Mesendoderm (in vitro differentiated cells): ENCODE data around the gene FHIP1B.
A peak's percentile ranks its signal among the peaks of the same experiment; 100 is the strongest.

ENCODE experiments used
- DNase-seq: peaks from one replicate; pipeline ENCODE4 v3.0.0; 2013
- H2AK5ac ChIP-seq: 2 replicates; pipeline ENCODE4 v1.6.1; 2013; ENCODE audit warnings: low read length, inconsistent platforms
- H2BK120ac ChIP-seq: 2 replicates; pipeline ENCODE4 v1.6.1; 2013; ENCODE audit warnings: low read depth, mild to moderate bottlenecking, low read length, moderate library complexity, mixed read lengths
- H2BK15ac ChIP-seq: replicated peaks from 2 replicates; pipeline ENCODE4 v1.6.1; 2013; ENCODE audit warnings: low read depth, mild to moderate bottlenecking, moderate library complexity
- H2BK5ac ChIP-seq: 2 replicates; pipeline ENCODE4 v1.6.1; 2013; ENCODE audit warnings: low read length, inconsistent platforms
- H3K18ac ChIP-seq: 2 replicates; pipeline ENCODE4 v1.6.1; 2013; ENCODE audit warnings: mild to moderate bottlenecking, low read length, mixed read lengths
- H3K23ac ChIP-seq: one replicate; pipeline ENCODE4 v1.6.1; 2013; ENCODE audit warnings: low read length
- H3K27ac ChIP-seq: 2 replicates; pipeline ENCODE4 v1.5.1; 2013; ENCODE audit warnings: low read depth, mild to moderate bottlenecking, inconsistent platforms, low read length, moderate library complexity
- H3K27me3 ChIP-seq: 2 replicates; pipeline ENCODE4 v1.6.1; 2013; ENCODE audit warnings: low read length, control low read depth, mild to moderate bottlenecking, inconsistent platforms; ENCODE audit not compliant: insufficient read depth, poor library complexity
- H3K36me3 ChIP-seq: 2 replicates; pipeline ENCODE4 v1.6.1; 2013; ENCODE audit warnings: low read length, inconsistent platforms; ENCODE audit not compliant: control insufficient read depth, insufficient read depth
- H3K4ac ChIP-seq: one replicate; pipeline ENCODE4 v1.6.1; 2013; ENCODE audit warnings: low read depth, mild to moderate bottlenecking, low read length, moderate library complexity
- H3K4me1 ChIP-seq: 2 replicates; pipeline ENCODE4 v1.6.1; 2013; ENCODE audit warnings: low read depth, low read length, inconsistent platforms; ENCODE audit not compliant: control insufficient read depth
- H3K4me2 ChIP-seq: 2 replicates; pipeline ENCODE4 v1.6.1; 2013; ENCODE audit warnings: low read length
- H3K4me3 ChIP-seq: 2 replicates; pipeline ENCODE4 v1.5.1; 2013; ENCODE audit warnings: mild to moderate bottlenecking, low read length
- H3K56ac ChIP-seq: one replicate; pipeline ENCODE4 v1.6.1; 2013; ENCODE audit warnings: low read length
- H3K79me1 ChIP-seq: 2 replicates; pipeline ENCODE4 v1.6.1; 2013; ENCODE audit warnings: low read length, inconsistent platforms
- H3K79me2 ChIP-seq: 2 replicates; pipeline ENCODE4 v1.6.1; 2013; ENCODE audit warnings: mild to moderate bottlenecking, low read length; ENCODE audit not compliant: control insufficient read depth, insufficient read depth
- H3K9ac ChIP-seq: 2 replicates; pipeline ENCODE4 v1.6.1; 2013; ENCODE audit warnings: low read length, inconsistent platforms
- H4K5ac ChIP-seq: one replicate; pipeline ENCODE4 v1.6.1; 2013; ENCODE audit warnings: low read length
- H4K8ac ChIP-seq: one replicate; pipeline ENCODE4 v1.6.1; 2013; ENCODE audit warnings: low read depth, mild to moderate bottlenecking, control low read depth, low read length, moderate library complexity
- WGBS: extraction: QIAGEN DNeasy Blood & Tissue Kit; methylation state at CpG from one replicate; pipeline ENCODE4 v1.1.7; 2013; ENCODE audit warnings: low lambda C conversion rate, missing lambda C conversion rate; ENCODE audit not compliant: insufficient coverage; ENCODE audit errors: extremely low coverage; 5-methylcytosine and 5-hydroxymethylcytosine counted together

FHIP1B gene

GRCh38 chr11:6240139-6240538 is 5.7 kb upstream of the FHIP1B start:
- Histone ChIP-seq H3K79me2 (no peaks in the 10 kb centered on the region), H2BK15ac (no peak overlapping the region), H3K4me3 (no peak overlapping the region), H3K4me2 (no peak overlapping the region), H3K36me3 (no peaks in the 10 kb centered on the region), H2BK120ac (no peak overlapping the region), H3K56ac (no peak overlapping the region), H3K18ac (no peak overlapping the region), H2BK5ac (no peak overlapping the region), H4K5ac (no peak overlapping the region), H3K4me1 (peaks cover 9% of the 10 kb centered on the region), H3K27me3 (no peaks in the 10 kb centered on the region), H4K8ac (no peak overlapping the region), H3K23ac (no peak overlapping the region), H3K4ac (no peak overlapping the region), H3K9ac (no peak overlapping the region), H3K27ac (no peak overlapping the region), H3K79me1 (no peaks in the 10 kb centered on the region), H2AK5ac (no peak overlapping the region)
- WGBS, result no CpG with 5 or more reads among the region's 28 CpGs
- no peak for DNase-seq

GRCh38 chr11:6238902-6239301 is 4.5 kb upstream of the FHIP1B start, which contains the start of gene CNGA4:
Gene CNGA4, plus strand, starts transcription at chr11:6239089. Its CDS starts 118 bp downstream, at chr11:6239207.
- Histone ChIP-seq H3K79me1 (peaks cover 3% of the 10 kb centered on the region), H3K4me1 (peaks cover 9% of the 10 kb centered on the region), H4K8ac (no peak within 1 kb of the TSS), H2AK5ac (peak within 1 kb of the TSS; percentile 59), H3K27me3 (no peaks in the 10 kb centered on the region), H3K79me2 (peaks cover 1% of the 10 kb centered on the region), H3K4me3 (no peak within 1 kb of the TSS), H2BK5ac (peak within 1 kb of the TSS; percentile 53), H3K56ac (peak within 1 kb of the TSS; percentile 73), H3K36me3 (no peaks in the 10 kb centered on the region), H2BK15ac (no peak within 1 kb of the TSS), H4K5ac (no peak within 1 kb of the TSS), H3K4me2 (no peak within 1 kb of the TSS), H3K27ac (peak within 1 kb of the TSS; percentile 5), H3K4ac (no peak within 1 kb of the TSS), H2BK120ac (no peak within 1 kb of the TSS), H3K9ac (peak within 1 kb of the TSS; percentile 3), H3K23ac (peak within 1 kb of the TSS; percentile 75), H3K18ac (no peak within 1 kb of the TSS)
- WGBS, result no CpG with 5 or more reads among the region's 1 CpG
- DNase-seq, result peak; percentile 93

DNA sequence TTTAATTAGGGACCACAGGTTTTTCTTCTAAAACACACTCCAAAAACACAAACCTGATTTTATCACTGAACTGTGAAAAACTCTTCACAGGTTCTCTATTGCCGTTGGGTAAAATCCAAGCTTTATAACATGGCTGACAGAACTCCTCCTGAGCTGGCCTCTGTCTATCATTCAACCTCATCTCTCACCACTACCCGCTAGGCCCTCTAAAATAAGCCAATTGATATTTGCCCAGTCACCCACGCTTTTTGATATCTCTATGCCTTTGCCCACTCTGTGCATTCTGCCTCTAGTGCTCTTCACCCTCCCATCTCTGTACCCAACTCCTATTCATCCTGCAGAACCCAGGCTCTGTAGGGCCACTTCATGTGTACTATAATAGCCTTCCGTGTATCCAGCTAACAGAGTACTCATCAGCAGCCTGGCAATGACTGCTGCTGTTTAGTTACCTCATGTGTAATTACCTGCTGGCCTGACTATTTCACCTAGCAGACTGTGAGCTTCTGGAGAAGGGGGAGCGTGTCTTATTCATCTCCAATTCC is 3.4 kb upstream of the FHIP1B start:
- H3K4me1 ChIP-seq, result peaks cover 14% of the 10 kb centered on the region
- no peak overlapping the region for H2BK15ac ChIP-seq
- peak overlapping the region; percentile 1 for H3K56ac ChIP-seq
- H3K79me1 ChIP-seq, result peaks cover 12% of the 10 kb centered on the region
- no peak overlapping the region for H3K18ac ChIP-seq
- peaks cover 10% of the 10 kb centered on the region for H3K79me2 ChIP-seq
- no peak overlapping the region for H4K8ac ChIP-seq
- H2BK5ac ChIP-seq, result no peak overlapping the region
- no peak overlapping the region for H2AK5ac ChIP-seq
- no peak overlapping the region for H3K4me3 ChIP-seq
- DNase-seq, result no peak
- no peak overlapping the region for H3K4me2 ChIP-seq
- H3K4ac ChIP-seq, result no peak overlapping the region
- H2BK120ac ChIP-seq, result no peak overlapping the region
- no peak overlapping the region for H3K27ac ChIP-seq
- no peak overlapping the region for H4K5ac ChIP-seq
- no peak overlapping the region for H3K23ac ChIP-seq
- H3K9ac ChIP-seq, result no peak overlapping the region
- WGBS, result no CpG with 5 or more reads among the region's 5 CpGs
- no peaks in the 10 kb centered on the region for H3K27me3 ChIP-seq
- no peaks in the 10 kb centered on the region for H3K36me3 ChIP-seq

DNA sequence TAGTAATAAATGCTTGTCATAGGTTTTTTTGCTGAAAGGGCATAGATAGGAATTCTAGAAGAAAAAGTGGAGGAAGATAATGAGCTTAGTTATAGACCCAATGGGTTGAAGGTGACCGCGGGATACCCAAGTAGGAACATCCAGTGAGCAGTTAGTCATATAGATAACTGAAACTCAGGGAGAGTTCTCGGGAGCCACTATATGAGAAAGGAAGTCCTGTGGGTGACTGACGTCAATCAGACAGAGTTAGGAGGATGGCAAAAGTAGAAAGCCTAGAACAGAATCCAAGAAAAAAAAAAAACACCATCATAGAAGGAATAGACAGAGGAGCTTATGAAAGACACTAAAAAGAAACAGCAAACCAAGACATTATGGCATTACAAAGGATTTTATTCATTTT is 2.8 kb upstream of the FHIP1B start:
- Histone ChIP-seq H3K9ac (no peak overlapping the region), H3K27me3 (no peaks in the 10 kb centered on the region), H3K56ac (no peak overlapping the region), H3K4me3 (no peak overlapping the region), H3K36me3 (no peaks in the 10 kb centered on the region), H4K8ac (no peak overlapping the region), H3K79me2 (peaks cover 10% of the 10 kb centered on the region), H3K23ac (no peak overlapping the region), H2AK5ac (no peak overlapping the region), H3K4ac (no peak overlapping the region), H2BK120ac (no peak overlapping the region), H3K4me1 (peaks cover 14% of the 10 kb centered on the region), H3K27ac (no peak overlapping the region), H3K79me1 (peaks cover 12% of the 10 kb centered on the region), H2BK15ac (no peak overlapping the region), H3K4me2 (no peak overlapping the region), H3K18ac (no peak overlapping the region), H4K5ac (no peak overlapping the region), H2BK5ac (no peak overlapping the region)
- WGBS, result no CpG with 5 or more reads among the region's 4 CpGs
- no peak for DNase-seq

- peak overlapping the region; percentile 98 for H3K4me3 ChIP-seq
Measured at GRCh38 chr11:6233984-6234386, 451 bp downstream of the FHIP1B start.

GRCh38 chr11:6232899-6233298 is 1.5 kb downstream of the FHIP1B start:
- no peak overlapping the region for H3K27ac ChIP-seq
- H3K9ac ChIP-seq, result no peak overlapping the region
- H3K36me3 ChIP-seq, result no peaks in the 10 kb centered on the region
- peaks cover 17% of the 10 kb centered on the region for H3K79me2 ChIP-seq
- H3K23ac ChIP-seq, result no peak overlapping the region
- H3K27me3 ChIP-seq, result no peaks in the 10 kb centered on the region
- H3K4ac ChIP-seq, result no peak overlapping the region
- H3K4me1 ChIP-seq, result peaks cover 9% of the 10 kb centered on the region
- no peak overlapping the region for H2BK120ac ChIP-seq
- H2AK5ac ChIP-seq, result no peak overlapping the region
- no peak overlapping the region for H3K4me2 ChIP-seq
- no peak overlapping the region for H2BK15ac ChIP-seq
- H3K4me3 ChIP-seq, result no peak overlapping the region
- H3K79me1 ChIP-seq, result peaks cover 23% of the 10 kb centered on the region
- no peak overlapping the region for H2BK5ac ChIP-seq
- DNase-seq, result no peak
- H4K5ac ChIP-seq, result no peak overlapping the region
- H4K8ac ChIP-seq, result no peak overlapping the region
- no peak overlapping the region for H3K18ac ChIP-seq
- no peak overlapping the region for H3K56ac ChIP-seq

More at GRCh38 chr11:6233984-6234386, 451 bp downstream of the FHIP1B start:
- no CpG with 5 or more reads among the region's 10 CpGs for WGBS
- Histone ChIP-seq H2BK15ac (no peak overlapping the region), H2BK120ac (no peak overlapping the region), H2BK5ac (peak overlapping the region; percentile 51), H3K4ac (no peak overlapping the region), H3K79me1 (peaks cover 19% of the 10 kb centered on the region), H4K8ac (no peak overlapping the region), H3K4me2 (peak overlapping the region; percentile 34), H3K36me3 (no peaks in the 10 kb centered on the region), H3K56ac (peak overlapping the region; percentile 97), H4K5ac (no peak overlapping the region), H3K18ac (no peak overlapping the region), H3K27ac (no peak overlapping the region), H3K4me1 (peaks cover 11% of the 10 kb centered on the region), H3K79me2 (peaks cover 14% of the 10 kb centered on the region), H3K23ac (no peak overlapping the region), H3K27me3 (no peaks in the 10 kb centered on the region), H3K9ac (peak overlapping the region; percentile 91), H2AK5ac (no peak overlapping the region)
- DNase-seq, result no peak
